ENCODE data around the gene TACO1.

The TACO1 gene

DNA sequence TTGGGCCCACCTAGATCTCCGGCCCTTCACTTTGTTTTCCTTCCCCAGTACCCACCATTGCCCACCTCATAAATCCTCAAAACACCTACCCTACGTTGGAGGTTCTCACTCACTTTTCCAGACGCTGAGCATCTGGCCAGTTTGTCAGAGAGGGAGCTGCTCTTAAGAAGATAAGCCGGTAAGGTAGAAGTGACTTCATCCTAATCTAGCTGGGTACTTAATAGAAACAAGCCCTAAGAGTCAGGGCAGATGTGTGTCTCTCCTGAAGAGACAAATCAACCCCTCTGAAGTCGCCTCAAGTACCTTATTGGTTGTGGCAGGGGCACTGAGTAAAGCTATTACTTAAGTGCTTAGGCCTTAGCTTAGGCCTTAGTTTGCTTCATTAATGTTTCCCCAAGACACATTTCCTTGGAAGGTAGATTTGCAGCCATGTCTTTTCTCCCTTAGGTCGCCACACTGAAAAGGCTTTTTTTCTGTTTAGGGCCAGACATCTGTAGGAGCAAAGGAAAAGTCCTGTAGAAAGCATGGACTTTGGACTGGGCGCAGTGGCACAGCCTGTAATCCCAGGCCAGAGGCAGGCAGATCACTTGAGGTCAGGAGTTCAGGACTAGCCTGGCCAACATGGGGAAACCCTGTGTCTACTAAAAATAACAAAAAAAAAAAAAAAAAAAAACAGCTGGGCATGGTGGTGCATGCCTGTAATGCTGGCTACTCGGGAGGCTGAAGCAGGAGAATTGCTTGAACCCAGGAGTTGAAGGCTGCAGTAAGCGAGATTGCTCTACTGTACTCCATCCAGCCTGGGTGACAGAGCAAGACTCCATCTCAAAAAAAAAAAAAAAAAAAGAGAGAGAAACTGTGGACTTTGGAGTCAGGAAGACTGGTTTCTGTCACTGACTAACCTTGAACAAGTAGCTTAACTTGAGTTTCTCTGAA lies 1.0 kb downstream of the TACO1 start:
- no peak for DNase-seq

DNA sequence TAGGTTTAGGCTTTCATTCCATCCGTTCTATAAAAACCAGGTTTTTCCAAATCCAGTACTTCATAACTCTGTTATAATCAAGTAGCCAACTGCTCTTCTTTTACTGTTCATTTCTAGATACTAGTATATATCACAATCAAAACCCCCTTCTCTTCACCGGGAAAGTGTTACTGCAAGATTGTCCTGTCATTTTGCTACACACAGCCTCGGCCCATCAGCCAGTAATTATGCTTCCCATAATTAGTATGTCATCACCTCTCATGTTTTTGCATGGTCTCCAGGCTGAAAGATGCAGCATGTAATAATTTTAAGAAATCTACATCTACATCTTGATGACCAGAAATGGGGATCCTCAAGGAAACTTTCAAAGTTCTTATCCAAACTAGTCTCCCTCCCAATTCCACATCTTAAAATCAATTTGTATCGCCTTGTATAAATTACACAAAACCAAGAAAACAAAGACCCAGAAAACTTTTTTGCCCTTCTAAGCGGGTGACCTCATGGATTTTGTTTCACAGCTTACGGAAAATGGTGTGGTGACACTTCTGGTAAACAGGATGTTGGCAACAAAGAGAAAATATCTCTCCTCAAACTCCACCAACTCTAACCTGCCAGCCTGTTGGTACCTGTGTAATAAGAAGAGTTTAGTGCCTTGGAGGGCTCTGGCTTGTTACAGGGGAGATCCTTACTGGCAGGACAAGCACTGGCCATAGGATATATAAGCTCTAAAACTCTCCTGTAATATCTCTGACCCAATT lies 9.3 kb downstream of the TACO1 start:
- DNase-seq, result peak; percentile 47

DNA sequence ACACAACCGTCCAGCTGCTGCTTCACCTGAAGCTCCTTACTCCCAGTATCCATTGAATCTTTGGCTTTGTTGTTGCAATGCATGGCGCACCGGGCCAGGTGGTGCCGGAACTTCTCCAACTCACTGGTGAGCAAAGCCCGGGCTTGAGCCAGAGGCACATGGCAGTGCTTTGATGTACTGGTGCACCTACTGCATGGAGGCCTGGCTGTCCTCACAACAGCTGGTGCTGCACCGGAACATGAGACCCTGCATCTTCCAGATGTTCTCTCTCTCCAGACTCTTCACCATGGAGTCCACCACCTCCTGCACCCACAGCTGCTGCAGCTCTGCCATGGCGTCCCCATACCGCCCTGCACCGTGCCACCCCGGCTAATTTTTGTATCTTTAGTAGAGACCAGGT lies 10.2 kb downstream of the TACO1 start:
- no peak for DNase-seq

DNA sequence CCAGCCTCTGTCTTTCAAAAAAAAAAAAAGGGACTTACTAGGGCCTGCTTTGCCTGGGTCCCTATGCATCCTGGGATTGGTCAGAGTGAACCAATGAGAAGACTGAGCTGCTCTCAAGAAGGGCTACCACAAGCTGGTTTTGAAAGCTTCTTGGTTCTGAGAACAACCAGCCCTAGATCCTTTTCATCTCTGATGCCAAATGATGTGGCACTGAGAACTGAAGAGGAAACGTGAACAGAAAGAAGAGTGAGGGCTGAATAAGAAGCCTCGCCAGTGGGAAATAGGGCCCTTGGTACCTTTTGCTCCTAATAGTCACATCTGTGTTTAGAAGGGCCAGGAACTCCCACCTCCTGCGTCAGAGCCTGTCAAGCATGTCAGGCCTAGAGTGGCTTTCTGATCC lies 10.7 kb downstream of the TACO1 start:
- peak; percentile 34 for DNase-seq

DNA sequence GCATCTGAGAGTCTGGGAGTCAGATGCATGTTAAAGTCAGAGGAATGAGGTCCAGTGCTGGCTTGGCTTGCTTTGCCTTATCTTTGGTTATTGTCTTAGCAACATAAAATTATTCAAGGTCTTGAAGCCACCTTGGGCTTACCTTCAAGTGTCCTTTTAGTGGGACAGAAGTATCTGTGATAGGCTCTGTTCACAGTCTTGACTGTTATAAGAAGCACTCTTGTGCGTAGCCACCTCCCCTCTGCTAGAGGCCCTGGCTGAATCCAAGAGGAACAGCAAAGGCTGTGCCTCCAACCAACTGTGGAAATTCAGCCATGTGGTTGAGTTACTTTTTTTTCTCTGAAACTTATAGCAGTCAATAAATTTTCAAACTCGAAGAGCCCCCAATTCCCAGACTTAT lies 13.0 kb downstream of the TACO1 start:
- DNase-seq, result no peak

DNA sequence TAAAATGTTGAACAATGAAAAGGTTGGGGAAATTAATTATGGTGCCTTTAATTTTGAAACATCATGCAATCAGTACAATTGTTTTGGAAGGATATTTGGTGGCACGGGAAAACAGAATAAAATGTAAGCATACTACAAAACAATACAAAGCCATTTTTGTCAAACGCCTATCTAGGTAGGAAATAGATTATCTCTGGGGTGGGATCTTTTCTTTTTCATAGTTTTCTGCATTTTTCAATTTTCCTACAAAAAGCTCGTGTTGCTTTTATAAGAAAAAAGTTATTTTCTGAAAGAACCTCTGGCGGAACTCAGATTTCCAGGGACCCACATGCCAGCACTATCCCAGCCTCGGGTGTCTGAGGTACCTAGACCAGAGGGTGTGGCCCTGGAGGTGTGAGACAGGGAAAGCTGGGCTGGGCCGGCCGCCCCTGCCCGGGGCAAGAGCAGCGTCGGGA lies 20.6 kb downstream of the TACO1 start:
- no peak for DNase-seq

DNA sequence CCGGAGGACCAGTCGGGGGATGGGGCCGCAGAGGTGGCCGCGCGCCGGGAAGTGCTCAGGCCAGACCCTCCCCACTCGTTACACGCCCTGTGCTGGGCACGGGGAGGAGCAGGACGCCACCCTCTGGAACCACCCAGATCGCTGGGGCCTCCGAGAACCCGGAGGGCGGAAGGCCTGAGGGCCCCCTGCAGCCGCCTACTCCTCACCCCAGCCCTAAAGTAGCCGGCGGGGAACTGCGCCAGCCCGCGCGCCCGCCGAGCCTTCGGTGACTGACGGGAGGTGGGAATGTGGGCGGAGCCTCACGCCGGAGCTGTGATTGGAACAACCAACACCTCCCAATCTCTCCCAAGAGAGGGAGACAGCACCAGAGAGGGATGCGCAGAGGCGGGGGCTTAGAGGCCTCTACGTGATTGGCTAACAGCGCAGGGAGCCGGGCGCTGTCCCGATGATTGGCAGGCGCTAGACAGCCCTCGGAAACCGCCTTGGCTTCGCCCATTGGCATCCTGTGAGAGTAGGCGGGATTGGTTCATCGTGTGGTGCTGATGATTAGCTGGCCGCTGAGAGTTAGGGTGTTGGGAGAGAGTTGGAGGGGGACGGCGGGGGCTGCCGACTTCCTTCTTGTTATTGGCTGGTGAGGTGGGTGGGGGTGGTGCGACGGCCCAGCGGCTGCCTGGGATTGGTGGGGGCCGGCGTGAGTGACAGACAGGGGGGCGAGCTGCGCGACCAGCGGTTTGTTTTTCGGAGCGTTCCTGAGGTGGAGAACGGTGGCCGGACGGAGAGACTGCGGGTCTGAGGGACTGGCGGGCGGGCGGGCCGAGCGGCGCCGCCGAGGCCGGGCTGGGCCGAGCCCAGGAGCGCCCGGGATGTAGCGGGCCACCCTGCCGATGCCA lies 21.2 kb downstream of the TACO1 start, which contains the start of gene MAP3K3:
TSS of gene MAP3K3 (plus strand) at position 734 of the 890 bp plus-strand sequence. CDS start 343 bp downstream, outside the sequence.
- peak; percentile 99 for DNase-seq

DNA sequence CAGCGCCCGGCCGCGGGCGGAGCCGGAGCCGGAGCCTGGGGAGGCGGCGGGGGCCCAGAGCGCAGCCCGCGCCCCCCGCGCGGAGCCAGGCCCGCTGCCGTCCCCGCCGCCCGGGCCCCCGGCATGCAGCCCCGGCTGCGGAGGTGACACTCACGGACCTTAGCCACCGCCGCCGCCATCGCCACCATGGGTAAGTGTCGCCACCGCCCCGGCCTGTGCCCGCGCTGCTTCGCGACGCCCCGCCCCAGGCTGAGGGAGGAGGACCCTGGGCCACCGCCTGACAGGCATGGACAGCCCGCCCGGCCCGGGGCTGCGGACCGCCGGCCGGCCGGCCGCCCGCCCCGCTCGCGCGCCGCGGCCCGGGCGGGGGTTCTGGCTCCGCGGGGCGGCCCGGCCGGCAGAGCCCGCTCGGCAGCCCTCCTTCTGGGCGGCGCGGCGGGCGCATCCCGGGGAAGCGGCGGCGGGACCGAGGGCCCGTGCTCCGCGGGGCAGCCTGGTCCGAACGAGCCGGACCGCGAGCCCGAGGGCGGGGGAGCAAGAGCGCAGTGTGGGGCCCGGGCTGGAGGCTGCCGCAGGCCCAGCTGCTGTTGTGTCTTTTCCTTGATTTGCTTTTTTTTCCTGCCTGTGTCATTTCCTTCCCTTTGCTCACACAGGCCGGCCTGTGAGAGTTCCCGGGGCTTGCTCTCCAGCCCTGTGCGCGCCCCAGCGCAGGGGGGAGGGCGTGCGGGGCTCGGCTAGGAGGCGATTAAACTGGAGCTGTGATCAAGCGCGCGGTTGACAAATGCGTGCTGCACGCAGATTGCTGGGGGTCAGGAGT lies 22.1 kb downstream of the TACO1 start:
- DNase-seq, result peak; percentile 56

DNA sequence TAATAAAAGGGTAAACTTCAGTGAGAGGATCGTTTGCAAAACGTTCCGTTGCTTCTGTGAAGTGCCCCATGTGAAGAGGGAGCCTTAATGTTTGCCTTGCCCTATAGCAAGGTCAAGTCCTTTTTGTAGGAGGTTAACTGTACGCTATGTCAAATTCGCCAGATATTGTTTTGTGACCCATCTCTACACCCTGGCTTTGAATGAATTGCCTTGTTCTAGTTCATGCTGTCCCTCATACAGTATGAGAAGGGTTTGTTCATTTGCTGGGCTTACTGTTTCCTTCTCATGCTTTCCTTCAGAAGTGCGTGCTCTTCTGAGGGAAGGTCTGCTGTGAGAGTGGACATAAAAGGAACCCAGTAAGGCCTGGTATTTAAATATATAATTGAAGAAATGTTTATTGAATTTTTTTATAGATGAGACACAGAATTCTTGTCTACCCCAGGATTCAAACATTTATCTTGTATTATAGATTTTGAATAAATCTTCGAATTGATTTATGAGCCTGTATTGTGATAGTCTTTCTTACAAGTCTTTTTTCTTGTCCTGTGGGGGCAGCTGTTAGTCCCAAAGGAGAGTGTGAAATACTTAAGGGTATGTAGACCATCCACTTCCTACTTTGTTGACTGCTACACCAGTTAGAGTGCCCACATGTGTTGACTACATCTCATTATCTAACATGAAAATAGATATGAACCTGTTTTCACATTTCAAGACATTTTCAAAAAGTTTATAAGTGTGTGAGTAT lies 23.3 kb downstream of the TACO1 start:
- DNase-seq, result no peak

DNA sequence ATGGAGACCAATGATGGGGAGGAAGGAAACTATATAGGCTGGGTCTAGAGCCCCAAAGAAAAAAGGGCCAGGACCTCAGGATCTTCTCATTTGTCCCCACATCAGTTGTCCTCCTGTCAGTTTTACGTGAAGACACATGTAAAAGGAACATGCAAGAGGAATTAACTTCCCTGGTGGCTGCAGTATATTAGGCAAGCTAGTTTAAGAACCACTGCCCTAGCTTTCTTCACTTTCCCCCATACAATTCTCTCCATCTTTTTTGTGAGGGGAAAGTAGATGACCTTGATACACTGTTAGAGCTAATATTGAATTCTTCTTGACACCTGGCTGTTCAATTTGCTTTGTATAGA lies 23.8 kb downstream of the TACO1 start:
- no peak for DNase-seq

DNA sequence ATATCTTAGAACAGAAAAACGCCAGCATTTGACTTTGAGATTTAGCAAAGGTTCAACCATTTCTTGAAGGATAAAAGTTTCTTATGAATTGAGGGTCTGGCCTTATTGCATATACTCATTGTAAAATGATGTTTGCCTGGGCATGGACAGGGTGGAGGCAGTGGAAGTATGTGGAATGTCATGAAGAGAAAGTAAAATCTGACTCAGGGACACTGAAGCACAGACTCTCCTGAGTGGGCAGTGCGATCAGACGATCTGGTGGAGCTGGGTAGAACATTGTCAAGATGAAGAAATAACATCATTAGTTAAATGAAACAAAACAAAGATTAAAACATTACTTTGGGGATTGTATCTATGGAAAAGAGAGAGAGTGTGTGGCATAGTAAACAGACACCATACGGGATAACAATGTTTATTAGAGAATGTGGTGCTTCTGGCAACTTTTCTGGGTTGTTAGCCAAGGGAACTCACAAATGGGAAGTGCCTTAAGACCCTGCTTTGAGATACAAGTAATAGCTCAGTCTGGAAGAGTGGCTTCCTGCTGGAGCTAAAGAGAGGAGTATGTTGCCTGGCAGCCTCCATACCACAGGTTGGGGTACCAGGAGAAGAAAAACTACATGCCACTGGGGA lies 26.0 kb downstream of the TACO1 start:
- no peak for DNase-seq

DNA sequence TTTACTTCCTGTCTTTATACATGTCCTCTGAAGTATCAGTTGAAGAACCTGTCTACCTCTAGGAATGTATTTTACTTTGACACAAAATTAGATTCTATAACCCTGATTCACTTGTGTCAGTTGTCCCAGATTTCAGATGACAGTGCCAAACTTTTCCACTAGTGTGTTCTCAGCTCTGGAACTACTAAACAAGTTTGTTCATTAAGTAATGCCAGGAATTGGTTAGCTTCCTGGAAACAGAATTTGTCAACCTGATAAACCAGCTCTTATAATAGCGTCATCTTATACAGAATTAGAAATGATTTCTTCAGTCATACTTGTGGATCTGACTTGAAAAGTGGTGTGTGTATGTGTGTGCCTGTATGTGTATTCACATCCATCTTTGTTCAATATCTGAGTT lies 28.9 kb downstream of the TACO1 start:
- no peak for DNase-seq

DNA sequence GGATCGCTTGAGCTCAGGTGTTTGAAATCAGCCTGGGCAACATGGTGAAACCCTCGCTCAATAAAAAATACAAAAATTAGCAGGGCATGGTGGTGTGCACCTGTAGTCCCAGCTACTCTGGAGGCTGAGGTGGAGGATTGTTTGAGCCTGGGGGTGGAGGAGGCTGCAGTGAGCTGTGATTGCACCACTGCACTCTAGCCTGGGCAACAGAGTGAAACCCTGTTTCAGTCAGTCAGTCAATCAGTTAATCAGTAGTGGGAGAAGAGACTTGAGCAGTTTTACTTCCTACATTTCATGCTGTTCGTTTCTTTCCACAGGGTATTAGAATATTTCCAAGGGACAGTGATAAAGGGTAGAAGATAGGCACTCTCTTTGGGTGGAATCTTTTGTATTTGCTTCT lies 30.4 kb downstream of the TACO1 start:
- no peak for DNase-seq

DNA sequence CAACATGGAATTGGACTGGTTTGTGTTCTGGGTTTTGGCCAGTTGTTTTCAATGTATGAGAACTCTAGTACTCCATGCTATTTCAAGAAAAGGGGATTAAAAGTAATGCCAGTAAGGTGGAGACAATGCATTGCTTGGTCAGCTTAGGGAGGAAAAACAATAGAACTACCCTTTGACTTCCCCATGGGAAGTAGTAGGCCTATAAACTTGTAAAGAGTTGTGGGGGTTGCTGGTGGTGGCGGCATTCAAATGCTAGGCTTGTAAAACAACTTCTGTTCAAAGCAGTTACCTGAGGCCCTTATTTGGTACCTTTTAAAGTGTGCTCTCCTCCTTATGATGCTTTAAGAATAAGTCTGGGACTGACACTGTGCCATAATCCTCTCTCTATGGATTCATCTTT lies 30.9 kb downstream of the TACO1 start:
- no peak for DNase-seq

DNA sequence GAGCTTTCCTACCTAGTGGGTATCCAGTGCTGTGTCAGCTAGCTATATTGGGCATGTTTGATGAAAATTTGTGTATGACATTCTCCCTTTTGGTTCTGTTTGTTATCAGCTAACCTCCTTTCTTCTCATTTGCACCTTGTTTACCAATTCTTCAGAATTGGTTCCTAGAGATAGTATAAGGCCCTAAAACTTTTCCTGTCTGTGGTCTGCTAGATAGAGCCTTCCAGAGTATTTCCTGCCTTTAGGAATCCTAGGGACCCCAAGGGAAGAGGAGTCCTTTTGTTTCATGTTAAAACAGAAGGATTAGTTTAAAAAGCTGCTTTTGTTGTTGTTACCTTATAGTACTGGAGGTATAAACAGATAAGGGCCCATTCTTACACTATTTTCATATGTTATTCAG lies 33.0 kb downstream of the TACO1 start:
- DNase-seq, result no peak

DNA sequence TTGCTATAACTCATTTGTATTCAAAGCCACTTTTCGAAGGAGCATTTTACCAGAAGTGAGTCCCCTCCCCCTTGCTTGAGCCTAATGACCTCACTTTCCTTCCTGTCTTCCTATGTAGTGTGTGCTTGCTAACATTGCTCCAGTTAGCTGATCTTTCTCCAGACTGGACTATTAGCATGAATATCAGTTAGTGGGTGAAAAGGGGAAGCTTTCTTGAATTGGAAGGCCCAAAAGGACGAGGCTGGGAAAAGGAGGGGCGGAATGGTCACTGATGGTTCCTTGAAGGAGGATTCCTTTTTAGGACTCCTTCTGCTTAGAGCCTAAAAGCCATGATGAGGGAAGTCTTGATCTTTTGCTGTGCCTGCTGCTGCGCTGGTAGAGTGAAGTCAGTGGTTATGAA lies 33.5 kb downstream of the TACO1 start:
- DNase-seq, result no peak

DNA sequence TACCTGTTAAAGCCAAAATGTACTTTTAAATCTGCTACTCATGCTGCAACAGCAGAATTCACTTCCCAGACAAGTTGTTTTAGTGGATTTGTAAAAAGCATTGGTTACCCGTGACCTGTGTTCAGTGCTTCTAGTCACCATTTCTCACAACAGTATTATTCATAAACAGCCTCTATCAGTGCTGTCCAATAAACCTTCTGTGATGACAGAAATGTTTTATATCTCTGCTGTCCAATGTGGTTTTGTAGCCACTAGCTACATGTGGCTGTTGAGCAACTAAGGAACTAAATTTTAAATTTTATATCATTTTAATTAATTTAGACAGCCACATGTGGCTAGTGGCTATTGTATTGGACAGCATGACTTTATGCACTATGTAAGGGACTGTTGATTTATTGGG lies 34.1 kb downstream of the TACO1 start:
- no peak for DNase-seq

DNA sequence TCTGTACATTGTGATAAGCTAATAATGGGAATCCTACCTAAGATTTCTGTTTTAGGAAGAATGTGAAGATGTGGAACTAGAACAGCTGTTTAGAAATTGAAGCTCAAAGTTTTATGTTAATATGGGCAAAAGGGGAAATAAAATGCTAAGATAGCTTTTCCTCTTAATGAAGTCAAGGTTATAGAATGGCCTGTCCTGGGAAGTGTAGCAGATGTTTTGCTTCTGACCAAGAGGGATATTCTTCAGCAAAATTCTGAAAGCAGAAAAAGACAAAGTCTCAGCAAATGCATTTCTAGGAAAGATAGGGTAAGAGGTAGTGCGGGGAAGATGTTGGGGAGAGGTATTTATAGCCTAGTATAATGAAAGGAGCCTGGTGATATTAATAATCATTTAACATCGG lies 34.6 kb downstream of the TACO1 start:
- no peak for DNase-seq

DNA sequence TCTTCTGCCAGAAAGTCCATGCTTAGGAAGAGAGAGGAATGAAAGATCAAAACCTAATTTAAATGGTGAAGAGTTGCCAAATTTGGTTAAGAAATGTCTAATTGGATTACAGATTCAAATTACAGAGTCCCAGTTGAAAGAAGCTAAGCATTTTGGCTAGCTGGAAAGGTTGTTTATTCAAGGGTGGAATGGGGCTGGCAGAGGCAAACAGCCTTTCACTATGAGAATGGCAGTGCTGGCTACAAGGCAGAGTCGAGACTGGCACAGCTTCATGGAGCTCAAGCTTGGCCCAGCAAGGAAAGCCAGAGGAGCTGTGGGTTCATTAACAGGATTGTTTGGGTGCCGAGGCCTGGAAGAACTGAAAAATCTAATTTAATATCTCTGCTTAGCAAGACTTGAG lies 35.1 kb downstream of the TACO1 start:
- DNase-seq, result no peak

DNA sequence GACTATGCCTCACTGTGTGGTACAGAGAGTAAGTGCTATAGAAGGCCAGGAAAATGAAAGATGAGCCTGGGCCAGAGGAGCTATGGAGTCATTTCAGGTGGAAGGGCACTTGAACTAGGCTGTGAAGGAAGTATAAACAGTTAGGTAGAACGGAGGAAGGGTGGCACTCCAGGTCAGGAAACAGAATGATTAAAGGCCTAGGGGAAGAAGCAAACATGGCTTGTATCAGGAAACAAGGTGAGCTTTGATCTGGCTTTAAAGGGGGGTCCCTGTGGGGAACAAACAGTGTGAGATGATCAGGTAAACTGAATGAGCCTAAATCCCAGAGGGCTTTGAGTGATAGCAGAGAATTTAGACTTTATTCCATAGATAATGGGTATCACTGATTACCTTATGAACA lies 38.4 kb downstream of the TACO1 start:
- DNase-seq, result no peak

DNA sequence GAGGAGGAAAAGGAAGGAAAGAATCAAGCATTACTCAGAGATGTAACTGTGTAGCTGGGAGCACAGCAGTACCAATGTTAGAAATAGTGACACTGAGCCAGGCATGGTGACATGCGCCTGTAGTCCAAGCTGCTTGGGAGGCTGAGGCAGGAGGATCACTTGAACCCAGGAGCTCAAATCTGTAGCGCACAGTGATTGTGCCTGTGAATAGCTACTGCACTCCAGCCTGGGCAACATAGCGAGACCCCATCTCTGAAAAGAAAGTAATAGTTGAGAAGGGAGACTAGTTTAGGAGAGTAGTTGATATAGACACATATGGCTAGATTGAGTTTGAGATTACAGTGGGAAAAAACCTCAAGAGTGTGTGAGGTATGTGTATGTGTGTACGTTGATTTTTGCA lies 39.3 kb downstream of the TACO1 start:
- DNase-seq, result no peak
